Astrocyte (in vitro differentiated cells and primary cell): ENCODE results near the gene TMEM80. TPM values are rescaled to one million over a fixed set of nuclear protein-coding genes. Genes with fewer than 3 reads are reported as not detected.

Source experiments
- DNase-seq: peaks from one replicate; pipeline ENCODE4 v3.0.0-alpha.2; 2010; ENCODE audit warnings: low read depth
- FAIRE-seq: peaks from 2 replicates; lab custom pipeline; 2011; peaks lifted over from hg19 to GRCh38; lab: Jason Lieb, UNC
- H2AFZ ChIP-seq: 2 replicates; pipeline ENCODE4 v1.6.0; 2012; ENCODE audit warnings: low read depth, low read length, inconsistent platforms
- H3K27ac ChIP-seq: 2 replicates; pipeline ENCODE4 v1.5.1; 2011; ENCODE audit warnings: low read depth, low read length, inconsistent platforms
- H3K27me3 ChIP-seq: 2 replicates; pipeline ENCODE4 v1.6.0; 2011; ENCODE audit warnings: low read length, inconsistent platforms; ENCODE audit not compliant: insufficient read depth
- H3K36me3 ChIP-seq: 2 replicates; pipeline ENCODE4 v1.5.1; 2011; ENCODE audit warnings: low read length, inconsistent platforms; ENCODE audit not compliant: insufficient read depth
- H3K4me1 ChIP-seq: 2 replicates; pipeline ENCODE4 v1.5.1; 2011; ENCODE audit warnings: low read length, inconsistent platforms; ENCODE audit not compliant: insufficient read depth
- H3K4me2 ChIP-seq: 2 replicates; pipeline ENCODE4 v1.6.0; 2012; ENCODE audit warnings: low read length, inconsistent platforms
- H3K4me3 ChIP-seq: 2 replicates; pipeline ENCODE4 v1.5.1; 2011; ENCODE audit warnings: low read depth, mild to moderate bottlenecking, low read length, inconsistent platforms; ENCODE audit not compliant: insufficient read depth
- H3K79me2 ChIP-seq: 2 replicates; pipeline ENCODE4 v1.6.0; 2012; ENCODE audit warnings: mild to moderate bottlenecking, low read length, inconsistent platforms; ENCODE audit not compliant: insufficient read depth
- H3K9ac ChIP-seq: 2 replicates; pipeline ENCODE4 v1.6.0; 2012; ENCODE audit warnings: mild to moderate bottlenecking, low read length, inconsistent platforms
- H3K9me3 ChIP-seq: 2 replicates; pipeline ENCODE4 v1.5.1; 2012; ENCODE audit warnings: low read depth, mild to moderate bottlenecking, low read length, inconsistent platforms; ENCODE audit not compliant: insufficient read depth
- H4K20me1 ChIP-seq: 2 replicates; pipeline ENCODE4 v1.6.0; 2012; ENCODE audit warnings: low read length, inconsistent platforms; ENCODE audit not compliant: insufficient read depth
- H3K27ac Mint-ChIP-seq: one replicate; pipeline ENCODE4 v1.8.0; 2021; ENCODE audit warnings: mild to moderate bottlenecking, mixed read lengths; ENCODE audit not compliant: unreplicated experiment
- H3K27me3 Mint-ChIP-seq: one replicate; pipeline ENCODE4 v1.8.0; 2021; ENCODE audit warnings: low read depth, mixed read lengths; ENCODE audit not compliant: unreplicated experiment
- H3K36me3 Mint-ChIP-seq: one replicate; pipeline ENCODE4 v1.8.0; 2021; ENCODE audit warnings: low read depth, mixed read lengths; ENCODE audit not compliant: unreplicated experiment
- H3K4me1 Mint-ChIP-seq: one replicate; pipeline ENCODE4 v1.8.0; 2021; ENCODE audit warnings: low read depth, mixed read lengths; ENCODE audit not compliant: unreplicated experiment
- H3K4me3 Mint-ChIP-seq: one replicate; pipeline ENCODE4 v1.8.0; 2021; ENCODE audit warnings: mild to moderate bottlenecking, moderate library complexity, mixed read lengths; ENCODE audit not compliant: unreplicated experiment
- H3K9me3 Mint-ChIP-seq: one replicate; pipeline ENCODE4 v1.8.0; 2021; ENCODE audit warnings: mild to moderate bottlenecking, mixed read lengths; ENCODE audit not compliant: unreplicated experiment
- CTCF ChIP-seq: IDR thresholded peaks from 2 replicates; pipeline ENCODE4 v1.5.1; 2011; ENCODE audit warnings: low read depth, mild to moderate bottlenecking, inconsistent platforms, low read length, moderate library complexity; ENCODE audit not compliant: insufficient read depth
- EZH2 ChIP-seq: IDR thresholded peaks from 2 replicates; pipeline ENCODE4 v1.6.1; 2012; ENCODE audit warnings: mild to moderate bottlenecking, low read length, inconsistent platforms; ENCODE audit not compliant: insufficient read depth
- total RNA-seq: library from RNA; stranded (reverse); gene quantifications from 2 replicates; pipeline ENCODE4 v1.2.1, GENCODE V29; 2021

TMEM80 gene
- total RNA-seq, 1 donor from 2014 or later = 16.1 TPM

GRCh38 chr11:724049-724777, 28.6 kb downstream of the TMEM80 start:
- no peak overlapping the region for H3K4me3 ChIP-seq
- no peak overlapping the region for H3K27ac ChIP-seq
- Mint-ChIP-seq H3K4me1 (no peaks in the 10 kb centered on the region), H3K4me3 (no peak overlapping the region), H3K27me3 (peaks cover 2% of the 10 kb centered on the region), H3K9me3 (no peaks in the 10 kb centered on the region), H3K27ac (no peak overlapping the region), H3K36me3 (peaks cover 6% of the 10 kb centered on the region)
- no peak overlapping the region for H2AFZ ChIP-seq
- FAIRE-seq = no peak
- TF ChIP-seq EZH2 (no peak), CTCF (no peak)
- H3K9ac ChIP-seq = no peak overlapping the region
- H4K20me1 ChIP-seq = peaks cover 51% of the 10 kb centered on the region
- H3K27me3 ChIP-seq = peaks cover 5% of the 10 kb centered on the region
- no peaks in the 10 kb centered on the region for H3K79me2 ChIP-seq
- H3K9me3 ChIP-seq = no peaks in the 10 kb centered on the region
- H3K36me3 ChIP-seq = no peaks in the 10 kb centered on the region
- no peak overlapping the region for H3K4me2 ChIP-seq
- peaks cover 26% of the 10 kb centered on the region for H3K4me1 ChIP-seq
- DNase-seq = no peak

GRCh38 chr11:724778-725386, 29.3 kb downstream of the TMEM80 start:
- Histone ChIP-seq H3K4me3 (no peak overlapping the region), H3K4me1 (peaks cover 26% of the 10 kb centered on the region), H4K20me1 (peaks cover 44% of the 10 kb centered on the region), H3K27me3 (peaks cover 5% of the 10 kb centered on the region), H3K9ac (no peak overlapping the region), H3K36me3 (no peaks in the 10 kb centered on the region), H2AFZ (no peak overlapping the region), H3K4me2 (no peak overlapping the region), H3K27ac (no peak overlapping the region), H3K79me2 (no peaks in the 10 kb centered on the region), H3K9me3 (no peaks in the 10 kb centered on the region)
- no peaks in the 10 kb centered on the region for H3K9me3 Mint-ChIP-seq
- no peak for FAIRE-seq
- no peak for TF ChIP-seq CTCF
- TF ChIP-seq EZH2 = no peak
- no peak overlapping the region for H3K4me3 Mint-ChIP-seq
- H3K27ac Mint-ChIP-seq = no peak overlapping the region
- peaks cover 3% of the 10 kb centered on the region for H3K27me3 Mint-ChIP-seq
- no peaks in the 10 kb centered on the region for H3K4me1 Mint-ChIP-seq
- peaks cover 5% of the 10 kb centered on the region for H3K36me3 Mint-ChIP-seq
- no peak for DNase-seq
